GM21423 (cell line): ENCODE results near the gene SALL1.

ENCODE experiments used
- ATAC-seq: cut with Tn5 transposase; IDR thresholded peaks from one replicate; pipeline ENCODE4 v1.9.1; 2021; ENCODE audit warnings: mild to moderate bottlenecking, moderate library complexity; ENCODE audit not compliant: unreplicated experiment

The SALL1 gene

DNA sequence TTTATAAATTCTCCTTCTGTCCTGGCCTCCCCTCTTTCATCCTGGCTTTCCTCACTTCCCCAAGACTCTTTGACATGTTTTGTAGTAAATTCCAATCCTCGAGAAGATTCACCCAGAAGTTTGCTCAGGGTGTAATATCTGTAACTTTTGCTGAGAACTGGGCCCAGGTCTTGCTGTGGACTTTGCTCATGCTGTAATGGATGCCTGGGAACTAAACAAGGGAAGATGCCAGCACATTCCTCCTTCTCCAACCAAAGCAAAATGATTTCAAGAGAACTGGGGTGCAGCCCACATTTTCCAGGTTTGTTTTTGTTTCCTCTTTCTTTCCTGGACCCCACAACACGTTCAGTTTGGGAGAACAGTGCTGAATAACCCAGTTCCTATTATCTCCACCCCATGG lies 6.6 kb upstream of the SALL1 start:
- no peak for ATAC-seq

DNA sequence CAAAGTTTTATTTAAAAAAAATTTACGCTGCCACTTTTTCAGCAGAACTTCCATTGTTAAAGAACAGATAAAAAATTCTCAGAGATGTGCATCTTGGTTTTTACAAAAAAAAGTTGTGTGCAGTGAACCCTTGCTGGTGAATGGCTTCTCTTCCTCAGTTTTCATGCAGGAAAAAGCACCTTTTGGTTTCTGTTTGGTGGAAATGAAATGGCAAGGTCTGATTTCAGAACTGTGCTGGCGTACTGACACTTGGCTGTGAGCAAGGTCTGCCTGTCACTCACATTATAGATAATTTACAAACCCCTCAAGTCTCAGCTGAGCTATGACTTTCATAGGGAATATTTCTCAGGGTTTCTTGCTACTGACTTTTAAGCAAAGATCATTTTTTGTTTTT lies 5.7 kb upstream of the SALL1 start:
- no peak for ATAC-seq

- ATAC-seq: no peak
Measured at GRCh38 chr16:51155820-51156806, 5.0 kb upstream of the SALL1 start.

- ATAC-seq: no peak
Measured at GRCh38 chr16:51155199-51155607, 4.1 kb upstream of the SALL1 start.

DNA sequence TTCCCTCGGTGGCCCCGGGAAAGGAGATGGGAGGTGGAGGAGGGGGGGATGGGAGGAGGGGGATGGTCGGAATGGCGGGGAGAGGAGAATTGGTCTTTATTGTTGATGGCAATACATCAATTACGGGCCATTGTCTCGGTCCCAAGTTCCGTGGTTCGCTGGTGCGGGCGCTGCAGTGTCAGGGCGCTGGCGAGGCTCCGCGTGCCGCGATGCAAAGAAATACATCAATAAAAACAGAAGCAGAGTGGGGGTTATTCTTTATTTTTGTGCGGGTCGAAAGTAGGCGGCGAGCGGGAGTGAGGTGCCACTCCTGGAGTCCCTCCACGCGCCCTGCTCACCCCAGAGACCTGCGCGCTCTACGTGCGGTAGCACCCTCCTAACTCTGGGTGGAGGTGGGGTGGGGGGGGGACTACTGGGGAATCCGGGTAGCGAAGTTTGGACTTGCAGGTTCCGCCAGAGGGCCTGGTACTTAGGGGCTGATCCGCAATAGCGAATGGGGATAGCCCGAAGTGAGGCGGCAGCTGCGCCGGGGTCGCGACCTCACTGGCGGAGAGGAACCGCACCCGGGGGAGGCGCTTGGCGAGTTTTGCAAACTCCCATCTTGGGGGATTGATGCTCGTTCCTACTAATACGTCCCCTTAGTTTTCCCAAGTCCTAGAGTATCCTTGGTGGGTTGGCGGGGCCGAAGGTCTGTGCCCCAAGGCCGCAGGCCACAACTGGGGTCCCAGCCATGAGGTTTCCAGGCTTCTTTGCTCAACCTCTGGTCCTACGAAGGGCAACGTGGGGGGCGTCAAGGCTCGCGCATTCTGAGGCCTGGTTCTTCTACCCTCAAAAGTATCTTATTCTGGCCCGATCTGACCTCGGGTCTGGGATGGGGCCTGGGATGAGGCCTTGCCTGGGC lies 3.5 kb upstream of the SALL1 start:
- no peak for ATAC-seq

- no peak for ATAC-seq
Measured at GRCh38 chr16:51153577-51154031, 2.5 kb upstream of the SALL1 start.

DNA sequence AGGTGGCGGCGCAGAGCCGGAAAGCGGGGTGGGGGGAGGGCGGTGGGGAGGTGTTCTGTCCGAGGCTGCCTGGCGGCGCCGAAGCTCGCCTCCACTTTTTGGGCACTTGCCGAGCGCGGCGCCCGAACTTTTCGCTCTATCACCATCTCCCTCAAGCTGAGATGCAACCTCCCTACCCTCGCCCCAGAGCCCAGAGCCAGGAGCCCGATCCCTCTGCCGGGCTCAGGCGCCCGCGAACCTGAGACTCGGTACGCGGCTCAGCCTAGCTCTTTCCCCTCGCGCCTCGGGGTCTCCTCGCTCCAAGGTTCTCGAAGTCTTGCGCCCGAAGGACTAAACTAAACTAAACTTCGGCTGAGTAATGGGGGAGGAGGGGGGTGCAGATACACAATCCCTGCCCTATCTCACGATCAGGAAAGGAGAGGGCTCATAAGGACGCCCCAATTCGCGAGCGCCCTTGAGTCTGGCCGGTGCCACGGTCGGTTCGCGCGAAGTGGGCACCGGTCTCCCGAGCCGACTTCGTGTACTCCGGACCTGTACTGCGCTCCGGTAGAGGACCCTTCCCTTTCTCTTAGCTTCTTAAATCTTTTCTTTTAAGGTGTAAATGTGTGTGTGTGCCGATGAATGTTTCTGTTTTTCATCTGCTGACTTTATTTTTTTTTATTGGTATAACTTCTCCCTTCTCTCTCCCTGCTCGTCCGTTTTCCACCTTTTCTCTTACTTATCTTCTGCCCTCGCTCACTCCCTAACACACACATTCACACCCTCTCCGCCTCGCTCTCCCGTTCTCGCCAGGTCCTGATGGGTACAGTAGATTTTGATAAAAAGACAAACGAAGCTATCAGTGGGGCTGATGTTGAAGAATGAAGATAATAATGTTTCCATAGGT lies 1.9 kb upstream of the SALL1 start:
- no peak for ATAC-seq

- ATAC-seq: no peak
Measured at GRCh38 chr16:51151961-51152663, 1.0 kb upstream of the SALL1 start.

DNA sequence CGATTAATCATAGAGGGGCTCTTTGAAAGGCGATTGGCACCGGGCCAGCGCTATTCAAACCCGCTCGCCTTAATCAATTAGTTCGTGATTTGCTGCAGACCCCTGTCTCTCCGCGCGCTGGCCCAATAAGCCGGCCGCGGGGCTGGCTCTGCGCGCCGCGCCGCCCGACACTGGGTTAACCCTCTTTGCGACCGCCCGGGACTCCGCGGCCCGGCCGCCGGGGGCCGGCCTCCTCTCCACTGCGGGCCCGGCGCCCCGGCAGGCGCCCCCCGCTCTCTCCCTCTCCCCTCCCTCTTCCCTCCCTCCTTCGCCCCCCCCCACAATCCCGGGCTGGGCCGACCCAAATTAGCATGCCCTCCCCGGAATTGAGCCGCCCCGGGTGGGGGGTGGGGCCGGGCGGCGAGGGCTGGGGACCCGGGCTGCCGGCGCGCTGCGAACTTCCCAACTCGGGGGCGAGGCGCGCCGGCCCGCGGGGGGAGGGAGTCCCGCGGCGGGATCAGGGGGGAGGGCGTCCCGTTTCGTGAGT lies 428 bp upstream of the SALL1 start:
- ATAC-seq: no peak

DNA sequence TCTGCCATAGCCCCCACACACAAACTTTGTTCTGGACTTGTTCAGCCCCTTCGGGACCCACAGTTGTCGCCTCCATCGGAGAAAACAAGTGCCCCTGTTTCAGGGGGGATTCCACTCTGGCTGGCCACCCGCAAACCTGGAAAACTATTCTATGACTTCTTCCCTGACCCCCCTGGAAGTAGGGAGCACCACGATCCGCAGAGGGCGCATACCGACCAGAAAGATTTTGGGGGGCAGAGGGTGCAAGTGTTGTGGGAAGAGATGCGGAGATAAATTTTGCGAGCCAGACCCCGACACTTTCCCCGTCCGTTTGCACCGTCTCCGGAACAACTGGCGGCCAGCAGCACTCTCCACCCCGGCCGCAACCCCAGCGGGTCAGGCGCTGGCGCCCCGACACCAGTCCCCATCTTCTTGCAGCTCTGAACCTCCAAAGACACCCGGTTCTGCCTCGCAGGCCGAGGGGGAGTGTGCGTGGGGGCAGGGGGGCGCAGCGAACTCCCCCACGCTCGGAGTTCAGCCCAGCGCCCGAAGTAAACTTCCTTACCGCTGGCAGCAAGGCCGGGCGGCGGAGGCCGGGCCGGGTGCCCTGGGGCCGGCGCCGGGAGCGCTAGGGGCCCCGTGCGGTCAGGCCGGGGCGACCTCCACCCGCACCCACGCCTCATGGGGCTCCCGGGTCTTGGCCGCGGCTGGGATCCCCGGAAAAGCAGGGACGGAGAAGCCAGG lies 744 bp downstream of the SALL1 start:
- ATAC-seq: no peak

DNA sequence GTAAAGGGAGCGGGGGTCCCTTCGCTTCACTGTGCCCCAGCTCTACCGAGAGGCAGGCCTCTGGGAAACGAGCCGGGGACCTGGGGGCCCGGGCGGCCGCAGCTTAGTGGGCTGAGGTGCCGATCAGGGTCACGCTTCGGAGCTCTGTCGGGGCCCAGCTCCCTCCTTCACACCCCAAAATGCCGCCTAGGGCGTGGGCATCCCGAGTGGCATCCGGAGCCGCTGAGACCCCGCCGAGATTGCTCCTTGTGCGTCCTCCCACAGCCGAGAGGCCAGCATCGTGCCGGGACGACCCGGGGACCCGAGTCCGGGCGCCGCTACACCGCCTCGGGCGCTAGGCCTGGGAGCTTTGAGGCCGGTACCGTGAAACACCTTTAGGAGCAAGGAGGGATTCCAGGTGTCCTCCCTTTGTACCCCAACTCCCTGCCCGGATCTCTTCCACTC lies 1.3 kb downstream of the SALL1 start:
- no peak for ATAC-seq

GRCh38 chr16:51149251-51149661 lies 1.8 kb downstream of the SALL1 start:
- no peak for ATAC-seq

GRCh38 chr16:51148678-51149228 lies 2.3 kb downstream of the SALL1 start:
- no peak for ATAC-seq

DNA sequence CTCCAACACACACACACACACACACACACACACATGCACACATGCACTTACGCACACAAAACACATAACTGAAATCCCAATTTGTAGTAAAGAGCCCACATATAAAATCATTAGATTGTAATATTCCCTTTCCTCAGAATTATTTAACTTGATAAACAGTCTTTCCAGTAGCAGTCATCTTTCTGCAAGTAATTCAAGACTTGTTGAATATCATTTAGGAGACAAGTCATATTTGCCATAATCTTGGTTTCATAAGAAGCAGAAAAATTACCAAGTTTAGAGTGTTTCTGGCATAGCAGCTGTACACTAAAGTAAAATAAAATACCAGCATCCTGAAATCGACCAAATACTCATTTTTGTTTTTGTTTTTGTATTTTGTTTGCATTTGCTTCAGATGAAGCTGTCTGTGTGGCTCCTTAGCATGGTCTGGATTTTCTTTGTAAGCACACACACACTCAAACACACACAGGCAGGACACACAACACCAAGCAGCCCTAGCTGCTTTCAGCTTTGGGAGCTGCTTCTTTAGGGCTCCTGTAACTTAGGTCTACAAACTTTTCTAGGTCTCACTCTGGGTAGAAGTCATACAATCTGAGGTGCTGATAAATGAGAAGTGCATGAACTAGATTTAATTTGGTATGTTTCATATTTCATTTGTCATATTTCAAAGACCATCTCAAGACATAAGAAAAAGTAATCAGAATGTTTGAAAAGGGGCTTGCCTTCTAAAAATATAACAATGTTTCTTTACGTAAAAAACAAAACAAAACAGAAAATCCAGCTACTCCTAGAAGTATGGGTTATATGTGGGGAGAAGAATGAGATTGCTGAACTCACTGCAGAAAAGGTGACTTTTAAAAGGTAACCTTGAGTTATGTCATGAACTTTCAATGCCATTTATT lies 3.0 kb downstream of the SALL1 start:
- ATAC-seq: no peak

GRCh38 chr16:51146256-51146924 lies 4.7 kb downstream of the SALL1 start:
- no peak for ATAC-seq

GRCh38 chr16:51144203-51144602 lies 6.9 kb downstream of the SALL1 start:
- no peak for ATAC-seq
